Uterus (tissue), 2 donors: Measurements from ENCODE around the gene ZNF865.

ENCODE experiments used
- POLR2A ChIP-seq, 2 donors: fragments of 450-650 bp; IDR thresholded peaks; one replicate each; pipeline ENCODE4 v1.6.1; 2016; ENCODE audit warnings: antibody characterized with exemption in 2 of 2, mild to moderate bottlenecking in 1 of 2, moderate library complexity in 1 of 2
- TF ChIP-seq, protein P1 (sequence below), 4 experiments: fragments of 200-600 bp in 2 of 4; fragments of 450-650 bp in 2 of 4; sonication (generic) in 2 of 4; IDR thresholded peaks; one replicate each; pipeline ENCODE4 v1.5.1; 2016 to 2019; ENCODE audit warnings: antibody characterized with exemption in 4 of 4, mild to moderate bottlenecking in 2 of 4, moderate library complexity in 1 of 4

DNA sequence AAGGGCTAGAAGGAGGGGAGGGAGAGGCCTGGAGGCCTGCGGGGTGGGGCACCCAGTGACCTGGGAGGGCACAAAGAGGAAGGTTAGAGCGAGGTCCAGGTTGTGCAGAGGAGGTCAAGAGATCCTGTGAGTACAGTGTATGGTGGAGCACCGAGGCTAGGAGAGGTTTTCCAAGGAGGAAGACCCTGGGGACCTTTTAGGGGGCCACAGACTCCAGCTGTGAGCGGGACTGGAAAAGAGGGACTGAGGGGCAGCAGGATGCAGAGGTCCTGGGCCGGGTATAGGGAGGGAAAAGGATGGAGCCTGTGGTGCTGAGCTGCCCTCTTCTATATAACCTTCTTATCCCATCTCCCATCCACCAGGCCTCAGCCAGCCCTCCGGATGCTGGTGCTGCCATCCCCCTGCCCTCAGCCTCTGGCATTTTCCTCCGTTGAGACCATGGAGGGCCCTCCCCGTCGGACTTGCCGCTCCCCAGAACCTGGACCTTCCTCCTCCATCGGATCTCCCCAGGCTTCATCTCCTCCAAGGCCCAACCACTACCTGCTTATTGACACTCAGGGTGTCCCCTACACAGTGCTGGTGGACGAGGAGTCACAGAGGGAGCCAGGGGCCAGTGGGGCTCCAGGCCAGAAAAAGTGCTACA, 38.9 kb downstream of the ZNF865 start:
- no peak for TF ChIP-seq POLR2A (IDR thresholded peaks at IDR 0.05)
- TF ChIP-seq, protein P1, sequence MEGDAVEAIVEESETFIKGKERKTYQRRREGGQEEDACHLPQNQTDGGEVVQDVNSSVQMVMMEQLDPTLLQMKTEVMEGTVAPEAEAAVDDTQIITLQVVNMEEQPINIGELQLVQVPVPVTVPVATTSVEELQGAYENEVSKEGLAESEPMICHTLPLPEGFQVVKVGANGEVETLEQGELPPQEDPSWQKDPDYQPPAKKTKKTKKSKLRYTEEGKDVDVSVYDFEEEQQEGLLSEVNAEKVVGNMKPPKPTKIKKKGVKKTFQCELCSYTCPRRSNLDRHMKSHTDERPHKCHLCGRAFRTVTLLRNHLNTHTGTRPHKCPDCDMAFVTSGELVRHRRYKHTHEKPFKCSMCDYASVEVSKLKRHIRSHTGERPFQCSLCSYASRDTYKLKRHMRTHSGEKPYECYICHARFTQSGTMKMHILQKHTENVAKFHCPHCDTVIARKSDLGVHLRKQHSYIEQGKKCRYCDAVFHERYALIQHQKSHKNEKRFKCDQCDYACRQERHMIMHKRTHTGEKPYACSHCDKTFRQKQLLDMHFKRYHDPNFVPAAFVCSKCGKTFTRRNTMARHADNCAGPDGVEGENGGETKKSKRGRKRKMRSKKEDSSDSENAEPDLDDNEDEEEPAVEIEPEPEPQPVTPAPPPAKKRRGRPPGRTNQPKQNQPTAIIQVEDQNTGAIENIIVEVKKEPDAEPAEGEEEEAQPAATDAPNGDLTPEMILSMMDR (IDR thresholded peaks at IDR 0.05) = no peak
